ENCODE data around the gene KDM6B.

Gene KDM6B

GRCh38 chr17:7855660-7856010, 21.6 kb downstream of the KDM6B start:
- TF ChIP-seq CTCF (IDR thresholded peaks at IDR 0.05; ENCODE audit: low read depth, low read length, missing control alignments): no peak
- in situ Hi-C loops (cut with HindIII; ENCODE audit: low sequenced_read_pairs): no loop called here
- H3K4me3 ChIP-seq (ENCODE audit: low read depth, low read length): peak overlapping the region; percentile 56
- no peak for DNase-seq (ENCODE audit: low read depth)

GRCh38 chr17:7856011-7856810, 22.2 kb downstream of the KDM6B start:
- TF ChIP-seq CTCF (IDR thresholded peaks at IDR 0.05; ENCODE audit: low read depth, low read length, missing control alignments): no peak
- in situ Hi-C loops (cut with HindIII; ENCODE audit: low sequenced_read_pairs): no loop called here
- DNase-seq (ENCODE audit: low read depth): no peak

GRCh38 chr17:7856811-7857712, 23.0 kb downstream of the KDM6B start, which contains the start of gene NAA38:
TSS of gene NAA38 (minus strand) at chr17:7857559. CDS start at chr17:7857463, 96 bp downstream.
- in situ Hi-C loops (cut with HindIII; ENCODE audit: low sequenced_read_pairs): no loop called here
- peak within 1 kb of the TSS; percentile 56 for H3K4me3 ChIP-seq (ENCODE audit: low read depth, low read length)
- TF ChIP-seq CTCF (IDR thresholded peaks at IDR 0.05; ENCODE audit: low read depth, low read length, missing control alignments): peak; percentile 47
- DNase-seq (ENCODE audit: low read depth): peak; percentile 99

More at GRCh38 chr17:7856011-7856810, 22.2 kb downstream of the KDM6B start:
- H3K4me3 ChIP-seq (ENCODE audit: low read depth, low read length): peak overlapping the region; percentile 56

- in situ Hi-C loops (cut with HindIII; ENCODE audit: low sequenced_read_pairs): no loop called here
- DNase-seq (ENCODE audit: low read depth): no peak
- H3K4me3 ChIP-seq (ENCODE audit: low read depth, low read length): peak within 1 kb of the TSS; percentile 56
- TF ChIP-seq CTCF (IDR thresholded peaks at IDR 0.05; ENCODE audit: low read depth, low read length, missing control alignments): no peak
Observed at GRCh38 chr17:7857713-7858521, 23.9 kb downstream of the KDM6B start, which contains the start of gene CYB5D1. TSS of gene CYB5D1 (plus strand) at chr17:7858003. CDS start at chr17:7858135, 132 bp downstream.

- no peak for DNase-seq (ENCODE audit: low read depth)
- peak overlapping the region; percentile 56 for H3K4me3 ChIP-seq (ENCODE audit: low read depth, low read length)
- in situ Hi-C loops (cut with HindIII; ENCODE audit: low sequenced_read_pairs): no loop called here
- peak; percentile 57 for TF ChIP-seq CTCF (IDR thresholded peaks at IDR 0.05; ENCODE audit: low read depth, low read length, missing control alignments)
Observed at GRCh38 chr17:7858522-7858810, 24.4 kb downstream of the KDM6B start.

- DNase-seq (ENCODE audit: low read depth): no peak
- in situ Hi-C loops (cut with HindIII; ENCODE audit: low sequenced_read_pairs): no loop called here
- peak overlapping the region; percentile 56 for H3K4me3 ChIP-seq (ENCODE audit: low read depth, low read length)
- no peak for TF ChIP-seq CTCF (IDR thresholded peaks at IDR 0.05; ENCODE audit: low read depth, low read length, missing control alignments)
Observed at GRCh38 chr17:7859028-7859427, 25.0 kb downstream of the KDM6B start.

All from astrocyte of the cerebellum (primary cell).